Forelimb muscle (tissue), 1 donor: Measurements from ENCODE around the gene P2RY12. TPM values are rescaled to one million over a fixed set of nuclear protein-coding genes. Genes with fewer than 3 reads are reported as not detected.
"Not testable (repeated sequence)": the region's sequence is repeated elsewhere in the genome, so short reads cannot be mapped to it uniquely, and the experiment has no call there.

ENCODE experiments used
- DNase-seq: peaks from one replicate; pipeline ENCODE4 v3.0.0-alpha.2; 2013; ENCODE audit warnings: low read depth
- polyA plus RNA-seq: library from polyadenylated mRNA; unstranded; fragments of 120-200 nt; gene quantifications from one replicate; pipeline ENCODE4 v1.2.1, GENCODE V29; 2013; ENCODE audit not compliant: insufficient read length

Gene P2RY12
- polyA plus RNA-seq, 1 donor: 0.92 TPM

DNA sequence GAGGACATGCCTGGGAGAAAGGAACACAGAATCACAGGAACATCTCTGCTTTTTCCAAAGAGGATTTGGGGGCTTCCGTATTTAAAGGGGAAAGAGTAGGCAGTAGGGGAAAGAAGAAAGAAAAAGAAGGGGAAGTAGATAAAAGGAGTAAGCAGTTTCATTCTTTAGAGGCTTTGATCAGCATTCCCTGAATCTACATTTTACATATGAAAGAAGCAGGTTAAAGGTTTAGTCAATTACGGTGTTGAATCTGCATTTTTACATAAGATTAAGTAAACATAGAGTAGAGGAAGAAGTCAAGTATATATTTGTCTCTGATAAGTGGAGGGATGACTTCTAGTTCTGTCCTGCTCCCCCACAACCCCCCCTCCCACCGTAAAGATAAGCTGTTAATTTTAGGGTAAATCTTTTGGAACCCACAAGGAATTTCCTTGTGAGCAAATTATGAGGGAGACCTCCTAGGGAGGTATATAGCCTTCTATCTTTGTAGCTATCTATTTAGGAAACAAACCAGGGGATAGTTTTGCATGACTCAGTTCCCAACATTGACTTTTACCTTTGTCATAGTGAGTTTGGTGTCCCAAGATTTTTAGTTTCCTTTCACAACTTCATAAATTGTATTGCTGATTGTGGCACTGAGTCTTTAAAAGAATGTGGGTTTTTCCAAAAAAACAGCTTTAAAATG is 8.7 kb upstream of the P2RY12 start:
- no peak for DNase-seq

- not testable (repeated sequence) for DNase-seq
These were observed 7.6 kb upstream of the P2RY12 start for GRCh38 chr3:151392191-151392590.

- DNase-seq: no peak
These were observed 7.2 kb upstream of the P2RY12 start for GRCh38 chr3:151391720-151392119.

DNA sequence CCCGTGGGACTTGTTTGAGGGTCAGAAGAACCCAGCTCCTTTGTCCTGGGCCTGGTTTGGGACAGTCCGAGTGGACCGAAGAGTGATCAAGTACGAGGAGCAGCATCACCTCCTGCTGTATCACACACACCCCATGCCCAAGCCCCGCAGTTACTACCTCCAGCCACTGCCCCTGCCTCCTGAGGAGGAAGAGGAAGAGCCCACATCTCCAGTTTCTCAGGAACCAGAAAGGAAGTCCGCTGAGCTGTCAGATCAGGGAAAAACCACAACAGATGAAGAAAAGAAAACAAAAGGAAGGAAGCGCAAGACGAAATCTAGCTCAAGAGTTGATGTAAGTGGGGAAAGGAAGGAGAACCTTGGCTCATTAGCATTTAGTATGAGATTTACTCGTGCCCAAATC is 3.3 kb upstream of the P2RY12 start:
- no peak for DNase-seq

DNA sequence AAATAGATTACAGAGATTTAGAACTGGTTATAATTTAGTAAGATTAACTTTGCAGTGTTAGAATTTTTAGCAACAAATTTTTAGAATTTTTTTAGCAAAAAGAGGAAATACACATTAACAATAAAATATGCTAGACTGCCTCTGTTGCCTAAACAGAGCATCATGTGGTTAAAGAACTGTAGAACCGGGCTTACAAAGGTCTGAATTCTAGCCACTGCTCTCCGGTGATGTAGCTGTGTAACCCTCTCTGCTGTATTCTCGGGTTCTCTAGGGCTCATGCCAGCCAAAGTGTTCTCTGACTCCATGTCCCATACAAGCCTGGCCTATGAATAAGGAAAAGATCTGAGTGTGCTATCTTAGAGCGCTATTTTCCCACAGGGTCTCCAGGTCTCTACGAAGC is 2.9 kb upstream of the P2RY12 start:
- DNase-seq: no peak

DNA sequence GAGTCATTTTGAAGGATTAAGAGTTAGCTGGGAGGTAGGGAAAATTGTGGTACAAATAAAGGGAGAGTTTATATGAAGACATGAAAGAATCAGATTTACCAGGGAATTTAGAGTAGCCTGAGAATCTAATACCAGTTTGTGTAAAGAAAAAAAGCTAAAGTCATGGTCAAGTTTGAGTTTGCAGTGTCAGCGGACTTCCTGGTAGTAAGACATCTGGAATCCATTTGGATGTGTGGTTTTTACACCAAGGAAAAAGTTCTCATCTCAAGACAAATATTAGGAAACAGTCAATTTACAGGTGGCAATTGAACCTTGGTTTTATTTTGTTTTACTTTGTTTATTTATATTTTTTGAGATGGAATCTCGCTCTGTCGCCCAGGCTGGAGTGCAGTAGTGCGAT is 1.5 kb upstream of the P2RY12 start:
- DNase-seq: no peak

DNA sequence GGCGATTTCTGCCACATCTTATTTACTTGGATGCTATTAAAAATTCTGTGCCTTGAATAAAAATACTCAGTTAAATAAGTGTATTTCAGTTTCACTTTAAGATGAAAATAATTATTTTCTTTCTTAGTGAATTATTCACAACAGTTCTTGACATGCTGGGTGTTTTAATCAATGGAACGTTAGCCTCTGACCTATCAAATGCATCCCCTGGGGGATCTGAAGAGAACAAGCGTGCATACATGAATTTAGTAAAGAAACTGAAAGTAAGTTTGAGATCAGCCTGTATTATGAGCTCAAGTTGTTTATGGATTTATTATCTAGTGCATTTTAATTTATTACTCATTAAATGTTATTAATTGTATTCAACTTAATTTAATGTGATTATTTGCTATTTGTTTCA is 597 bp downstream of the P2RY12 start:
- DNase-seq: no peak

DNA sequence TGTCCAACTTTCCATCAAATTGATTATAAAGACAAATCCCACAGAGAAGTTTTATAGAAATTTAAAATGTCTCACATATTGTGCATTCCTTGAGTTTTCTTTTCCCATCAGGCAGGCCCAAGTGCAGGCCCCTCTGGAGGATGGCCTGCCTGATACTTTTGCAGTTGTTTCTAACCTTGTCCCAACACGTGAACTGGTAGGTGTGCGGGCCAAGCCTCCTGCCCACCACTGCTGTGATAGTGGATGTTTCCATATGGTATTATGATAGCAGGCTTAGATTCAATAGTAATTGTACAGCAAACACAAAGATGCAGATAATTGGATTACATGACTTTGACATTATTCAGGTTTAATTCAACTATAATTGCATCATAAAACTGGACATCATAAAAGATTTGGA is 1.4 kb downstream of the P2RY12 start:
- DNase-seq: no peak

DNA sequence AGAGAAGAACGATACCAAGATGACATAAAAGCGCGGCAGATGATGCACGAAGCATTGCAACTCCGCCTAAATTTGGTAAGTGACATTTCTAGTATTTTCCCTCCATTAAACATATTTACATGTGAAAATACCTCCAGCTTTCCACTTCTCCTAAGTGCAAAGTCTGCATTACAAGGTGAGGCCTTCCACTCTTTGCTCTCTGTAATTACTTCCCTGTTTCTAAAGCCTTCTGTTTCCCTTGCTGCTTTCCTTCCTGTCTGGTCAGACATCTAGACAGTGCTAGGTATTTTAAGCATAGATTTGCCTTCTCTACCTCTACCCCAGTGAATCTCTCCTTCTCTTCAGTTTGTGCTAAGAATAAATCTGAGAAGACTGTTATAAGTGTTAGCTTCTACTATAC is 1.9 kb downstream of the P2RY12 start:
- DNase-seq: no peak

DNA sequence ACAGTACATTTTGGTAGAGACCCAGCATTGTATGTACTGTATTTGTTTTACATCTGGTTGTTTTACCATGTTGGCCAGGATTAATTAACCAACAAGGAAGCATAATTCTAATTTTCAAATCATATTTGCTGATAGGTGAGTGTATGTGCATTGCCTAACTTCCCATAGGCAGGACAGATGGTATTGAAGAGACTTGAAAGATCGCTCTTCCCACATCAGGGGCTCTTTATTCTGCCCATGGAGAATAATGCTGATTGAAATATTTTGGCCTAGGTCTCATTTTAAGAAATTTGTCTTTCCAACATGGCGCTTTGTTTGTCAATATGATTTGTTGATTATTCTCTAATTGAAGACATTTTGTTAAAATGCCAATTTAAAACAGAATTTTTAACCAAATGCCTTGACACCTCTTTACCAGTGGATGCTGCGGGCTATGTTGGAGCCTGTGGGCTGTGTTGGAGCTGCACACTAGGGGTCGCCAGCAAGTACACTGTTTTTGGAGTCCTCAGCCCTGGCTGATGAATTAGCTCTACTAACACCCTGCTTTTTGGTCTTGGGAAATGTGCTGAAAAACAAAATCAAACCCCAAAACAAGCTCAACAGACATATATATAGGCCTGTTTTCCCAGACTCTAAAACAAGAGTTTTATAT is 5.3 kb downstream of the P2RY12 start:
- DNase-seq: no peak

GRCh38 chr3:151377768-151378385 is 6.7 kb downstream of the P2RY12 start:
- no peak for DNase-seq

- no peak for DNase-seq
These were observed 12.3 kb downstream of the P2RY12 start for GRCh38 chr3:151372063-151372820.

- no peak for DNase-seq
These were observed 13.0 kb downstream of the P2RY12 start for GRCh38 chr3:151371526-151371925.

- DNase-seq: no peak
These were observed 17.1 kb downstream of the P2RY12 start for GRCh38 chr3:151367448-151367847.

GRCh38 chr3:151366993-151367392 is 17.6 kb downstream of the P2RY12 start:
- DNase-seq: no peak

GRCh38 chr3:151362751-151363174 is 21.8 kb downstream of the P2RY12 start:
- DNase-seq: no peak

- DNase-seq: no peak
These were observed 27.1 kb downstream of the P2RY12 start for GRCh38 chr3:151357463-151357850.

DNA sequence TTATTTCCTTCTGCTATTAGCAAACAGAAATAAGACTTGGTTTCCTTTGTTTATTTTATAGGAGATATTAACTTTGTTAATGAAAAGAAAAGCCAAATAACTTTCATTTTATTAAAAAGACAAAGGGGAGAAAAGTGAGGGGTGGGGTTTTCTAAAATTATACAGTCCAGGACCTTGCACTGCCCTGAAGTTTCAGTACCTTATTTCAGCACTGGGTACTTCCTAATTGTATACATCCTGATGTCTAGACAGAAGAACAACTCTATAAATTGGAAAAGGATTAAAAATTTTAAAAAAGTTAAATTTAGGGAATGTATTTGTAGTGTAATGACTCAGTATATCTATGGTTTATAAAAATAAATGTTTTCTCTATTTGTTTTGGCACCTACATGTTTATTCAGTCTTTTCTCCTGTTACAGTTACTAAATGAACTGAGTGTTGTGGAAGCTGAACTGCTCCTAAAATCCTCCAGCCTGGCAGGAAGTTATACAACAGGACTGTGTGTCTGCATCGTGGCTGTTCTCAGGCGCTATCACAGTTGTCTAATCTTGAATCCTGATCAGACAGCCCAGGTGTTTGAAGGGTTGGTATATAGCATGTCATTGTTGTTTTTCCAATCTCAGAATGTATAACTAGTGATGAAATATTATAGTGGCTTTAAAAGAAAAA is 27.6 kb downstream of the P2RY12 start:
- no peak for DNase-seq

- no peak for DNase-seq
These were observed 32.9 kb downstream of the P2RY12 start for GRCh38 chr3:151351648-151352047.

- no peak for DNase-seq
These were observed 33.3 kb downstream of the P2RY12 start for GRCh38 chr3:151351219-151351618.

GRCh38 chr3:151350656-151351055 is 33.9 kb downstream of the P2RY12 start:
- DNase-seq: no peak

GRCh38 chr3:151347432-151347831 is 37.1 kb downstream of the P2RY12 start:
- no peak for DNase-seq
